Stimulated activated CD8-positive, alpha-beta memory T cell treated with anti-CD3 and anti-CD28 coated beads, Interleukin-12 subunit alpha, Interleukin-12 subunit beta, amount 100 ng/mL, for 4 hours (primary cell): Measurements from ENCODE around the gene ARHGAP15.

Experiments used
- DNase-seq: peaks from one replicate; pipeline ENCODE4 v3.0.0-alpha.2; 2020; ENCODE audit warnings: low read depth

ARHGAP15 gene

DNA sequence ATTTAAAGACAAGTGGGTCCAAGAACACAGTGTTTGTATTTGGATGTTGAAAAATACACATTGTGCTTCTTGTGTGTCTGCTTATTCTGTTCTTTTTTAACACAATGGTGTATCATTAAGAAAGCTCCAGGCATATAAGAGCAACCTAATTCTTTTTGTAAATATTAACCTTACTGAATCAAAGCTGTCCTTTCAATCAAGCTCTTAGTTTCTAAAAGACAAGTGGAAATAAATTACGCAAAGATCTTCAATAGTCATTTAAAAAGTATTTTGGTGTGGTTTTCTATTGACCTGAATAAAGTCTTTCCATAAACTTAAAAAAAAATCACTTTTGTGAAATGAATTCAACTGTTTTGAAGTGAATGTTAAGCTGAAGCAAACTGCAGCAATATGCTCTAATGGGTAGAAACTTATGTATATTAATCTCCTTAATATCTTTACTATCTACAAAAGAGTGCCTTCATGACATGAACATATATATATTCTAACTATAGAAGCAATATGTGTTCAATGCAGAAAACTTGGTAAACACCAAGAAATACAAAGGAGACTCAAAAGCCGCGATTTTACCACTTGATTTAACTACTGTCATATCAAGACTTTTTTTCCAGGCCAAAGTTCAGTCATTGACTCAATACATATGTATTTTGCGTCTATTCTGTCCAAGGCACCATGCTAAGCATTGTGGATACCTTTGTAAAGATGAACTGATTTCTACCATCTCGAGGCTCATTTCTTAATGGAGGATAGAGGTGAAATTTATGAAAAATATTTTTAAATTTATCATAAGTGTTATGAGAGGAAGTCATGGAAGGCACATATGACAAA is 97.7 kb downstream of the ARHGAP15 start:
- DNase-seq = no peak

DNA sequence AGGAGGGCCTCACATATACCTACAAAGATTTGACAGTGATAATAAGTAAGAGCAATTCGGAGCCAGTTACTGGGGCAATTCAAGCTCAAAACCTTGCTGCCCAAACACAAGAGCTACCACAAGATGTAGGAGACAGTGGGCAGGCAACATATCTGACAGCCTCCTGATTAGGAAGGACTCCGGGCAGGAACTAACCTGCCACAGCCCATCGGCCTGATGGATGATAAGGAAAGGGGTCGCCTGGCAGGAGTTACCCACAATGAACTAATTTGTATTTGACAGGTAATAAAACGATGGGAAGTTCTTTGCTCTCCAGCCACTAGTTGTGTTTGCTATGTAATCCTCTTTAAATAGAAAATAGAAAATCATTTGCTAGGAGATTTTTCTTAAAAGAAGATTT is 100.2 kb downstream of the ARHGAP15 start:
- no peak for DNase-seq

DNA sequence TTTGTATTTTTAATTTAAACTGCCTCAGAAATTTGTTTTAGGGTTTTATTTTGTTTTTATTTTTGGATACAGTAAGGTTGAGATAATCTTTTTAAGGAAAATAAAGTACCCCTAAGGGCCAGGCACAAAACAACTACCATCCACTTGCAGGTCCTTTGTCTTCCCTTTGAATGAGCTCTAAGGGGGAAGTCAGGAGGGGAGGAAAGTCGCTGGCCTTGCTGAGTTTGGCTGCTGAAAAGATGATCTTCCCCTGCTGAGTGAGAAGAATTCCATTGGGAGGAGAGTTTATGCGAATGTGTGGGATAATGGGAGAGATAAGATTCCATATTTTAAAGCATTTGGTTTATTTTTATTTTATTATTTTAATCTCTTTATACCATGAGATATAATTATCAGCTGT is 100.7 kb downstream of the ARHGAP15 start:
- no peak for DNase-seq

- DNase-seq = no peak
Observed at GRCh38 chr2:143230506-143231253, 101.5 kb downstream of the ARHGAP15 start.

DNA sequence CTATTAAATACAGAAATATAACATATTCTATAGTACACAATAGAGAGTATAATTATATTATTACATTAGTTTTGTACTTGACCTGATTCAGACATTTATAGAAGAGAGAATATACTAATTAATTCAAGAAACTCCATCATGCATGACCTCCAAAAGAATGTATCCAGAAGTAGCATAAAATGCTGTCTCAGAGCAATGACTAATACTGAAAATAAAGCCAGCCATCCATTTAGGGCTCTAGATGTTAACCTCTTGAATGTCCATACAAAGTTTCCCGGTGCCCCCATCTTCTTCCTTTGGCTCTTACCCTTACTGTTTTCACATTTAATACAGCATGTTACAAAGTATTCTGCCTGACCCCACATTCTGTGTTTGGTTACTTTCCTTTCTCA is 102.0 kb downstream of the ARHGAP15 start:
- DNase-seq = no peak

GRCh38 chr2:143237146-143237777 is 108.0 kb downstream of the ARHGAP15 start:
- DNase-seq = no peak

DNA sequence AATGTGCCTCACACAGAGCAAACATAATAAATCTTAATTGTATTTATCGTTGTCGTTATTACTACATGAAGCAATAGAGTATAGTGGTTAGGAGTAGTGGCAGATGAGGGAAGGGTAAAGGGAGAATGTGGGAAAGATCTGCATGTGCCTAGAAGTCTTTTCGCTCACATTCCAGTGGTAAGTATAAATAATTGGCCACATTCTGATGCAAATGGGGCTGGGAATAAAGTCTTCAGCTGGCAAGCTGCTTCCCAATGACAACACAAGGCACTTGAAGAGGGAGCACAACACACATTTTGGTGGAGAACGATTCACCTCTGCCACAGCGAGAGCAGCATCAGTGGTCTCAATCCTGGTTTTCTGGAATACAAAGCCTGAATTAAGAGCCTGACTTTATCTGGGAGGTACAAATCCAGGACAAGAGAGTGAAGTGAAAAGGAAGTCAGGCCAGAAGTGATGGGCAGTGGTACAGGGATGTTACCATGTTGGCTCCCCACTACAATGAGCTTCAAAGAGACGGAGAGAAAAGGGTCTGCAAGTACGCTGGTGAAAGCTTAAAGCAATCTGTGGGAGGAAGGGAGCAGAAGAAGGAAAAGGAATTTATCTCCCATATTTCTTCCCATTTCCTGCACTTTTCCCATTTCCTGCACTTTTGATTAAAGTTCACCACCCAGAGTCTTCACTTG is 112.3 kb downstream of the ARHGAP15 start:
- no peak for DNase-seq

- DNase-seq = no peak
Observed at GRCh38 chr2:143246246-143246645, 117.0 kb downstream of the ARHGAP15 start.

- DNase-seq = no peak
Observed at GRCh38 chr2:143246815-143247744, 117.9 kb downstream of the ARHGAP15 start.

DNA sequence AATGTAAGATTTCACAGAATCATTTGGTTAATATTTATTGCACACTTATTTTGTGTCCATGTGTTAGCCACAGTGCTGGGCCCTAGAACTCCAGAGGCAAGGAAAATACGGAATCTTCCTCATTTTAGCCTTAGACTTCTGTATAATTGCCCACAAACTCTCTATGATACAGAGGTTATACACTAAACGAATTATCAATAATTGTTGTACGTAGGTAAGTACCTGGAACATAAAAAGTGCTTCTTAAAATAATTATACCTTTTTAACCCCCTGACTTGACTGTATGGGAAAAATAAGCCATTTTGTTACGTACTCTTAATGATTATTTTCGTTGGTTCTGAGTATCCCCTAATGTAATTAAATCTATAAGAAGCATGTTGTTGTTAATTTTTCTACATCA is 119.4 kb downstream of the ARHGAP15 start:
- no peak for DNase-seq

- DNase-seq = no peak
Observed at GRCh38 chr2:143251681-143252080, 122.5 kb downstream of the ARHGAP15 start.

DNA sequence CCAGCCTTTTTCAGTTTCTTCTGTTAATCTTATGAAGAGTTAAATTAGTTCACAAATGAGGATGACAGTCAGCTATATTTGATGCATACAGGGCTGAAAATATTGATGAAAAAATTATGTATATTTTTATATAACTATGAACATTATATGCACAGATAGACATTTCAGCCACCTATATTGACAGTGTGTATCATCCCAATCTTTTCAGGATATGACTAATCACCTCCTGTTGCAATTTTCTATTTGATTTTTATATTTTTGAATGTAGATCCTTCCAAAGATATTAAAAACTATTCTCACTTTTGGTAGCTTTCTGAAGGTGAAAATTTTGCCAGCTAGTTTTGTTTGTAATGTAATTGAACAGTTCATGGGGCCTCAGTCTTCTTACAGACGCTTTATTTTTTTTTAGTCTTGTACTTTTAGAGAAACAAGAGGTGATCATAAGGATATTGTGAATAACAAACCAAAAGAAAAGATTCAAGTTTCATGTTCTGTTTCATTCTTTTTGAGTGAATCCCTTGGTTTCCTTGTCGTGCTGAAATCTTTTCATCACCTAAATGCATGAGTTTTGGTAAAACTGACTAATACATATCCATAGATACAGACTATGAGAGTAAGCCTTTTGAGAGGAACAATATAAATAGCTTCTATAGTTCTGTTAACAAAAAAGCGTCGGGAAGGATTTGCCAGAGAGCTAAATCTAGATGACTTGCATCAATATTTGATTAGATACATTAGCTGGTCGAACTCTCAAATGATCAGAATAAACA is 123.1 kb downstream of the ARHGAP15 start:
- no peak for DNase-seq

- no peak for DNase-seq
Observed at GRCh38 chr2:143254110-143254509, 124.9 kb downstream of the ARHGAP15 start.

- DNase-seq = no peak
Observed at GRCh38 chr2:143255086-143255485, 125.9 kb downstream of the ARHGAP15 start.

DNA sequence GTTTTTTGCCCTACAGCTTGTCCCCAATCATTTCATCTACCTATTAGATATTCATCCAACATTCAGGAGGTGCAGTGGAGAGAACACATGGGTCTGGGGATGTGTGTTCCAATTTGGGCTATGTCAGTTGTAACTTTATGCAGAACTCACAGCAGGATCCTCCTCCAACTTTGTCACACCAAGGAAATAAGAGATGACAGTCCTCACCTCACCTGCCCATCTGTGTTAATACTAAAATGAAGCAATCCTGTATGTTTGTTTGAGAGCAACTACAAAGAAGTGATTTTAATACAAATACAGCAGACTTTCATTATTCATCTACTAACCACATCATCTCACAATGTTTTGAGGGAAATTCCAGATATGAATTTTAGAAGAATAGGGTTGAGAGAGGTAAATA is 126.7 kb downstream of the ARHGAP15 start:
- DNase-seq = no peak

GRCh38 chr2:143258126-143258892 is 129.1 kb downstream of the ARHGAP15 start:
- DNase-seq = no peak

DNA sequence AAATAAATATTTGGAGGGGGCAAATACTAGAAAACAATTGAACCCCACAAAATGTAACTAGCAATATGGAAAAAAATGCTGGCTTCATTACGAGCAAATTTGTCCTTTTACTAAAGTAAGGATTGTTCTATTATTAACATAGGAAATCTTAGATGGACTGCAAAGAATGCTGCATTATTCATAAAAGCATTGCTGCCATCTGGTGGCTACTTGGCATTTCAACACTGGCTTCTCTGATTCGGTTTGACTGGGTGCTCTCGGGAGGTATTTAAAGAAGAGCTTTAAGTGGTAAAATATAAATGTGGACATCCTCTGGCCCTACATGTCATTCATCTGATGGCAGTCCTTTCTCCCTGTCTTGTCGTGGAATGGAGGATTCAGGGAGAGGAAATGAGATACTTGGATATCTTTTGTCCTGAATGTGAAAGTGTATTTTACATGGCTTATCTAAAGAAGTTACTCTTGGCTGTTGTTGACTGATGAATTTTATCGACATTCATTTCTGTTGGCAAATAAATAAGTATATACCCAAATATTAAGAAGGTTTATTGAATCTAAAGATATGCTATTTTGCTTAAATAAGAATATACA is 130.2 kb downstream of the ARHGAP15 start:
- peak; percentile 31 for DNase-seq

GRCh38 chr2:143261986-143262385 is 132.8 kb downstream of the ARHGAP15 start:
- peak; percentile 8 for DNase-seq

- DNase-seq = no peak
Observed at GRCh38 chr2:143262389-143262788, 133.2 kb downstream of the ARHGAP15 start.
